H1 (cell line): Measurements from ENCODE around the gene HEATR5A. TPM values are rescaled to one million over a fixed set of nuclear protein-coding genes. Genes with fewer than 3 reads are reported as not detected.

Experiments
- CEBPB ChIP-seq: IDR thresholded peaks from 2 replicates; pipeline ENCODE4 v1.6.1; 2012; ENCODE audit warnings: low read depth, low read length
- EZH2 ChIP-seq: fragments of 200-600 bp; sonication (generic); IDR thresholded peaks from 2 replicates; pipeline ENCODE4 v1.7.1; 2012; ENCODE audit warnings: low read depth, mild to moderate bottlenecking, moderate library complexity, low read length, inconsistent platforms; ENCODE audit not compliant: severe bottlenecking
- HDAC2 ChIP-seq, 2 experiments: fragments of 300-600 bp in 1 of 2; sonication (generic) in 1 of 2; IDR thresholded peaks; 2 replicates each; pipeline ENCODE4 v1.6.1; 2011 to 2012; ENCODE audit warnings: low read depth in 2 of 2, low read length in 2 of 2, mild to moderate bottlenecking in 2 of 2, moderate library complexity in 2 of 2, borderline replicate concordance in 1 of 2, inconsistent platforms in 1 of 2
- TAF7 ChIP-seq: optimal IDR thresholded peaks from 2 replicates; pipeline ENCODE3; 2011; ENCODE audit warnings: low read depth, mild to moderate bottlenecking, inconsistent platforms, low read length, moderate library complexity, borderline replicate concordance
- polyA plus RNA-seq, 7 experiments: library from polyadenylated mRNA; depleted of rRNA in 3 of 7; stranded (reverse) in 5 of 7; unstranded in 2 of 7; fragments of >200 nt in 5 of 7; fragments of 200-250 nt in 2 of 7; gene quantifications; 1 replicate in 5 of 7; 2 replicates in 1 of 7; 4 replicates in 1 of 7; pipeline versions ENCODE4 v1.2.1 to v1.2.3, GENCODE V29; 2011 to 2013; ENCODE audit warnings: missing spikeins in 2 of 7, mixed read lengths in 2 of 7
- total RNA-seq: library from RNA; stranded (reverse); fragmentation: NEBNext Ultra II Directional; extraction: Animal tissue kit (Norgen Biotek cat#: 25700); gene quantifications from 2 replicates; pipeline ENCODE4 v1.2.1, GENCODE V29; 2021
- TF ChIP-seq, protein P1 (sequence below): fragments of 300-600 bp; sonication (generic); IDR thresholded peaks from 2 replicates; pipeline ENCODE4 v1.7.1; 2012; ENCODE audit warnings: low read length, moderate library complexity, mild to moderate bottlenecking, inconsistent platforms; ENCODE audit not compliant: insufficient replicate concordance
- TF ChIP-seq, protein P2 (sequence below), 3 experiments: IDR thresholded peaks; 1 replicate in 2 of 3; 2 replicates in 1 of 3; pipeline versions ENCODE4 v1.5.1 to v1.6.1; 2011; ENCODE audit warnings: low read length in 3 of 3, mild to moderate bottlenecking in 3 of 3, inconsistent platforms in 2 of 3, low read depth in 1 of 3, moderate library complexity in 1 of 3; ENCODE audit not compliant: insufficient read depth in 1 of 3; ENCODE audit errors: control extremely low read depth in 1 of 3
- TF ChIP-seq, protein P3 (sequence below): IDR thresholded peaks from 2 replicates; pipeline ENCODE4 v1.6.1; 2011; ENCODE audit warnings: low read length, improper control_type of control experiment

HEATR5A gene
- total and polyA plus RNA-seq, 2 of the 8 experiments (the other 6 are each of a cell fraction or from before 2014, with no cell fraction given): 9.0 to 36.2 TPM

DNA sequence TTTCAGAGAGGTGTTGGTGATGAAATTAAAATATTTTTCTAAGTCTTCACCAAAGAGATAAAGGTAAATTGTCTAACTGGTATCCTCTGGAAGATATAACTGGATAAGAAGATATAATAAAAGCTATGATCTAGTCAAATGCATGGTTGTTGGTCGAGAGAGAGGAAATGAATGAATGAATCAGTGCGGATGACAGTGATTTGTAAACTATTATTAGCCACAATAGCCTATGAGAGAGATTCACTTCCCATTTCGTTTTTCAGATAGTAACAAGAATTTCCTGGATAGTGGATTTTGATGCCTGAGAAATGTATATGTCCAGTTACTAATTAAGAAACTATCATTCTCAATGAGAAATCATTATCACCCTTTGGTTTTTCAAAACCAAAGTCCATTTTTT, 63.1 kb downstream of the HEATR5A start (continued):
- TF ChIP-seq, protein P1, sequence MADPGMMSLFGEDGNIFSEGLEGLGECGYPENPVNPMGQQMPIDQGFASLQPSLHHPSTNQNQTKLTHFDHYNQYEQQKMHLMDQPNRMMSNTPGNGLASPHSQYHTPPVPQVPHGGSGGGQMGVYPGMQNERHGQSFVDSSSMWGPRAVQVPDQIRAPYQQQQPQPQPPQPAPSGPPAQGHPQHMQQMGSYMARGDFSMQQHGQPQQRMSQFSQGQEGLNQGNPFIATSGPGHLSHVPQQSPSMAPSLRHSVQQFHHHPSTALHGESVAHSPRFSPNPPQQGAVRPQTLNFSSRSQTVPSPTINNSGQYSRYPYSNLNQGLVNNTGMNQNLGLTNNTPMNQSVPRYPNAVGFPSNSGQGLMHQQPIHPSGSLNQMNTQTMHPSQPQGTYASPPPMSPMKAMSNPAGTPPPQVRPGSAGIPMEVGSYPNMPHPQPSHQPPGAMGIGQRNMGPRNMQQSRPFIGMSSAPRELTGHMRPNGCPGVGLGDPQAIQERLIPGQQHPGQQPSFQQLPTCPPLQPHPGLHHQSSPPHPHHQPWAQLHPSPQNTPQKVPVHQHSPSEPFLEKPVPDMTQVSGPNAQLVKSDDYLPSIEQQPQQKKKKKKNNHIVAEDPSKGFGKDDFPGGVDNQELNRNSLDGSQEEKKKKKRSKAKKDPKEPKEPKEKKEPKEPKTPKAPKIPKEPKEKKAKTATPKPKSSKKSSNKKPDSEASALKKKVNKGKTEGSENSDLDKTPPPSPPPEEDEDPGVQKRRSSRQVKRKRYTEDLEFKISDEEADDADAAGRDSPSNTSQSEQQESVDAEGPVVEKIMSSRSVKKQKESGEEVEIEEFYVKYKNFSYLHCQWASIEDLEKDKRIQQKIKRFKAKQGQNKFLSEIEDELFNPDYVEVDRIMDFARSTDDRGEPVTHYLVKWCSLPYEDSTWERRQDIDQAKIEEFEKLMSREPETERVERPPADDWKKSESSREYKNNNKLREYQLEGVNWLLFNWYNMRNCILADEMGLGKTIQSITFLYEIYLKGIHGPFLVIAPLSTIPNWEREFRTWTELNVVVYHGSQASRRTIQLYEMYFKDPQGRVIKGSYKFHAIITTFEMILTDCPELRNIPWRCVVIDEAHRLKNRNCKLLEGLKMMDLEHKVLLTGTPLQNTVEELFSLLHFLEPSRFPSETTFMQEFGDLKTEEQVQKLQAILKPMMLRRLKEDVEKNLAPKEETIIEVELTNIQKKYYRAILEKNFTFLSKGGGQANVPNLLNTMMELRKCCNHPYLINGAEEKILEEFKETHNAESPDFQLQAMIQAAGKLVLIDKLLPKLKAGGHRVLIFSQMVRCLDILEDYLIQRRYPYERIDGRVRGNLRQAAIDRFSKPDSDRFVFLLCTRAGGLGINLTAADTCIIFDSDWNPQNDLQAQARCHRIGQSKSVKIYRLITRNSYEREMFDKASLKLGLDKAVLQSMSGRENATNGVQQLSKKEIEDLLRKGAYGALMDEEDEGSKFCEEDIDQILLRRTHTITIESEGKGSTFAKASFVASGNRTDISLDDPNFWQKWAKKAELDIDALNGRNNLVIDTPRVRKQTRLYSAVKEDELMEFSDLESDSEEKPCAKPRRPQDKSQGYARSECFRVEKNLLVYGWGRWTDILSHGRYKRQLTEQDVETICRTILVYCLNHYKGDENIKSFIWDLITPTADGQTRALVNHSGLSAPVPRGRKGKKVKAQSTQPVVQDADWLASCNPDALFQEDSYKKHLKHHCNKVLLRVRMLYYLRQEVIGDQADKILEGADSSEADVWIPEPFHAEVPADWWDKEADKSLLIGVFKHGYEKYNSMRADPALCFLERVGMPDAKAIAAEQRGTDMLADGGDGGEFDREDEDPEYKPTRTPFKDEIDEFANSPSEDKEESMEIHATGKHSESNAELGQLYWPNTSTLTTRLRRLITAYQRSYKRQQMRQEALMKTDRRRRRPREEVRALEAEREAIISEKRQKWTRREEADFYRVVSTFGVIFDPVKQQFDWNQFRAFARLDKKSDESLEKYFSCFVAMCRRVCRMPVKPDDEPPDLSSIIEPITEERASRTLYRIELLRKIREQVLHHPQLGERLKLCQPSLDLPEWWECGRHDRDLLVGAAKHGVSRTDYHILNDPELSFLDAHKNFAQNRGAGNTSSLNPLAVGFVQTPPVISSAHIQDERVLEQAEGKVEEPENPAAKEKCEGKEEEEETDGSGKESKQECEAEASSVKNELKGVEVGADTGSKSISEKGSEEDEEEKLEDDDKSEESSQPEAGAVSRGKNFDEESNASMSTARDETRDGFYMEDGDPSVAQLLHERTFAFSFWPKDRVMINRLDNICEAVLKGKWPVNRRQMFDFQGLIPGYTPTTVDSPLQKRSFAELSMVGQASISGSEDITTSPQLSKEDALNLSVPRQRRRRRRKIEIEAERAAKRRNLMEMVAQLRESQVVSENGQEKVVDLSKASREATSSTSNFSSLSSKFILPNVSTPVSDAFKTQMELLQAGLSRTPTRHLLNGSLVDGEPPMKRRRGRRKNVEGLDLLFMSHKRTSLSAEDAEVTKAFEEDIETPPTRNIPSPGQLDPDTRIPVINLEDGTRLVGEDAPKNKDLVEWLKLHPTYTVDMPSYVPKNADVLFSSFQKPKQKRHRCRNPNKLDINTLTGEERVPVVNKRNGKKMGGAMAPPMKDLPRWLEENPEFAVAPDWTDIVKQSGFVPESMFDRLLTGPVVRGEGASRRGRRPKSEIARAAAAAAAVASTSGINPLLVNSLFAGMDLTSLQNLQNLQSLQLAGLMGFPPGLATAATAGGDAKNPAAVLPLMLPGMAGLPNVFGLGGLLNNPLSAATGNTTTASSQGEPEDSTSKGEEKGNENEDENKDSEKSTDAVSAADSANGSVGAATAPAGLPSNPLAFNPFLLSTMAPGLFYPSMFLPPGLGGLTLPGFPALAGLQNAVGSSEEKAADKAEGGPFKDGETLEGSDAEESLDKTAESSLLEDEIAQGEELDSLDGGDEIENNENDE: no peak
- TF ChIP-seq HDAC2 (IDR thresholded peaks at IDR 0.05; ENCODE audit: borderline replicate concordance in 1 of 2, low read depth in 2 of 2, low read length in 2 of 2) (no peak), CEBPB (no peak), EZH2 (no peak), TAF7 (no peak)
- TF ChIP-seq, protein P2, sequence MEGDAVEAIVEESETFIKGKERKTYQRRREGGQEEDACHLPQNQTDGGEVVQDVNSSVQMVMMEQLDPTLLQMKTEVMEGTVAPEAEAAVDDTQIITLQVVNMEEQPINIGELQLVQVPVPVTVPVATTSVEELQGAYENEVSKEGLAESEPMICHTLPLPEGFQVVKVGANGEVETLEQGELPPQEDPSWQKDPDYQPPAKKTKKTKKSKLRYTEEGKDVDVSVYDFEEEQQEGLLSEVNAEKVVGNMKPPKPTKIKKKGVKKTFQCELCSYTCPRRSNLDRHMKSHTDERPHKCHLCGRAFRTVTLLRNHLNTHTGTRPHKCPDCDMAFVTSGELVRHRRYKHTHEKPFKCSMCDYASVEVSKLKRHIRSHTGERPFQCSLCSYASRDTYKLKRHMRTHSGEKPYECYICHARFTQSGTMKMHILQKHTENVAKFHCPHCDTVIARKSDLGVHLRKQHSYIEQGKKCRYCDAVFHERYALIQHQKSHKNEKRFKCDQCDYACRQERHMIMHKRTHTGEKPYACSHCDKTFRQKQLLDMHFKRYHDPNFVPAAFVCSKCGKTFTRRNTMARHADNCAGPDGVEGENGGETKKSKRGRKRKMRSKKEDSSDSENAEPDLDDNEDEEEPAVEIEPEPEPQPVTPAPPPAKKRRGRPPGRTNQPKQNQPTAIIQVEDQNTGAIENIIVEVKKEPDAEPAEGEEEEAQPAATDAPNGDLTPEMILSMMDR (IDR thresholded peaks at IDR 0.05; ENCODE audit: control extremely low read depth in 1 of 3, insufficient read depth in 1 of 3, low read depth in 1 of 3, low read length in 3 of 3): no peak
- TF ChIP-seq, protein P3, sequence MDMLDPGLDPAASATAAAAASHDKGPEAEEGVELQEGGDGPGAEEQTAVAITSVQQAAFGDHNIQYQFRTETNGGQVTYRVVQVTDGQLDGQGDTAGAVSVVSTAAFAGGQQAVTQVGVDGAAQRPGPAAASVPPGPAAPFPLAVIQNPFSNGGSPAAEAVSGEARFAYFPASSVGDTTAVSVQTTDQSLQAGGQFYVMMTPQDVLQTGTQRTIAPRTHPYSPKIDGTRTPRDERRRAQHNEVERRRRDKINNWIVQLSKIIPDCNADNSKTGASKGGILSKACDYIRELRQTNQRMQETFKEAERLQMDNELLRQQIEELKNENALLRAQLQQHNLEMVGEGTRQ: no peak
